Right atrium auricular region (tissue), 2 donors: ENCODE measurements around the gene SLC39A3. TPM values are rescaled to one million over a fixed set of nuclear protein-coding genes. Genes with fewer than 3 reads are reported as not detected.

Experiments used
- DNase-seq: peaks from one replicate; pipeline ENCODE4 v3.0.0-alpha.2; 2019; ENCODE audit warnings: low spot score
- H3K27ac ChIP-seq, 2 donors: fragments of 200-600 bp; sonication (generic); 1 replicate in 1 of 2; 2 replicates in 1 of 2; pipeline ENCODE4 v1.5.1; 2016 to 2019
- H3K27me3 ChIP-seq, 2 donors: fragments of 200-600 bp; sonication (generic); one replicate each; pipeline versions ENCODE4 v1.5.1 to v1.6.0; 2017 to 2019
- H3K36me3 ChIP-seq: fragments of 200-600 bp; sonication (generic); one replicate; pipeline ENCODE4 v1.5.1; 2016
- H3K4me1 ChIP-seq, 2 donors: fragments of 200-600 bp; sonication (generic); one replicate each; pipeline versions ENCODE4 v1.5.1 to v1.6.0; 2017 to 2019
- H3K4me3 ChIP-seq, 2 donors: fragments of 200-600 bp; sonication (generic); 1 replicate in 1 of 2; 2 replicates in 1 of 2; pipeline ENCODE4 v1.5.1; 2017 to 2019; ENCODE audit warnings: mild to moderate bottlenecking in 1 of 2, moderate library complexity in 1 of 2
- H3K9me3 ChIP-seq, 2 donors: fragments of 200-600 bp; sonication (generic); one replicate each; pipeline ENCODE4 v1.5.1; 2019
- CTCF ChIP-seq, 2 donors: fragments of 200-600 bp; sonication (generic); IDR thresholded peaks; one replicate each; pipeline ENCODE4 v1.5.1; 2019; ENCODE audit warnings: antibody characterized with exemption in 2 of 2
- total RNA-seq, 2 donors: library from RNA; depleted of rRNA; stranded (reverse); fragments of >200 nt; gene quantifications; one replicate each; pipeline ENCODE4 v1.1.0, GENCODE V29; 2016

Gene SLC39A3
- 10 to 100 TPM; 22.9 to 38.0 TPM for total RNA-seq

DNA sequence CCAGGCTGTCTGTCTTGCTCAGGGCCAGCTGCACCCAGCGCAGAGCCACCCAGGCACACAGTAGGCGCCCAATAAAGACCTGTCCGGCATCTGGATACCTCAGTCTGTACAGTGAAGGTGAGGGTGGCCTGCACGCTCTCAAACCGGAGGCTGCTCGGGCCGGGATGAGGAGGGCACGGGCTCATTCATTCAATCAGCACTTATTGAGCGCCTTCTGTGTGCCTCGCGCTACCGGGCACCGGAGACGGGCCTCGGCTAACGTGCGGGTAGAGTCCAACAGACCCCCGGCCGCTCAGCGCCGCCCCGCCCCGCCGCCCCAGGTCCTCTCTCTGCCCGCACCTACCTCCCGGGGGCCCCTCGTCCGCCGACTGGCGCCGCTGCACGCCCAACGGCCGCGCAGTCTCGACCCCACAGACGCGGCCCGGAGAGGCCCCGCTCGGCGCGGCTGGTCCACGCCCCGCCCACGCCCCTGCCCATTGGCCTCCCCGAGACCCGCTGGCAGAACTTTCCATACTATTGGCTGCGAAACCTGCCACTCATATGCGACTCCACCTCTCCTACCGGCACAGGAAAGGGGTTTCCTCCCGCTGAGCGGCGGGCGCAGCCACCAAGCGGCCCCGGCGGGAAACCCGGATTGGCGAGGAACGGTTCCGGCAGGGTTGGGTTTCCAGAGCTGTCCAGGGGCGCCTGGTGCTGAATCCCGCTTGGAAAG lies at the start of gene SLC39A3:
SLC39A3 (minus strand) TSS at position 416 of the 712 bp plus-strand sequence. CDS start 2,760 bp downstream, outside the sequence.
- H3K27me3 ChIP-seq = no peaks in the 10 kb centered on the region
- TF ChIP-seq CTCF (IDR thresholded peaks at IDR 0.05) = peak; percentile 20 to 34
- DNase-seq = peak; percentile 97
- peak within 1 kb of the TSS; percentile 63 to 82 for H3K27ac ChIP-seq
- peaks cover 15% of the 10 kb centered on the region for H3K36me3 ChIP-seq
- no peaks in the 10 kb centered on the region for H3K9me3 ChIP-seq
- peak within 1 kb of the TSS; percentile 88 to 98 for H3K4me3 ChIP-seq
- H3K4me1 ChIP-seq = peaks cover 0 to 8% of the 10 kb centered on the region in 2 donors

GRCh38 chr19:2788237-2788636 lies 48.4 kb upstream of the SLC39A3 start:
- H3K36me3 ChIP-seq = peaks cover 10% of the 10 kb centered on the region
- no peak overlapping the region for H3K4me3 ChIP-seq
- no peaks in the 10 kb centered on the region for H3K9me3 ChIP-seq
- H3K27ac ChIP-seq = no peak overlapping the region
- H3K27me3 ChIP-seq = no peaks in the 10 kb centered on the region
- H3K4me1 ChIP-seq = peaks cover 0 to 24% of the 10 kb centered on the region in 2 donors
- no peak for TF ChIP-seq CTCF (IDR thresholded peaks at IDR 0.05)
- DNase-seq = no peak

GRCh38 chr19:2787115-2787514 lies 47.3 kb upstream of the SLC39A3 start:
- H3K4me1 ChIP-seq = peaks cover 0 to 29% of the 10 kb centered on the region in 2 donors
- no peaks in the 10 kb centered on the region for H3K27me3 ChIP-seq
- peaks cover 10% of the 10 kb centered on the region for H3K36me3 ChIP-seq
- no peak overlapping the region for H3K27ac ChIP-seq
- H3K9me3 ChIP-seq = no peaks in the 10 kb centered on the region
- no peak overlapping the region for H3K4me3 ChIP-seq
- no peak for TF ChIP-seq CTCF (IDR thresholded peaks at IDR 0.05)
- no peak for DNase-seq

DNA sequence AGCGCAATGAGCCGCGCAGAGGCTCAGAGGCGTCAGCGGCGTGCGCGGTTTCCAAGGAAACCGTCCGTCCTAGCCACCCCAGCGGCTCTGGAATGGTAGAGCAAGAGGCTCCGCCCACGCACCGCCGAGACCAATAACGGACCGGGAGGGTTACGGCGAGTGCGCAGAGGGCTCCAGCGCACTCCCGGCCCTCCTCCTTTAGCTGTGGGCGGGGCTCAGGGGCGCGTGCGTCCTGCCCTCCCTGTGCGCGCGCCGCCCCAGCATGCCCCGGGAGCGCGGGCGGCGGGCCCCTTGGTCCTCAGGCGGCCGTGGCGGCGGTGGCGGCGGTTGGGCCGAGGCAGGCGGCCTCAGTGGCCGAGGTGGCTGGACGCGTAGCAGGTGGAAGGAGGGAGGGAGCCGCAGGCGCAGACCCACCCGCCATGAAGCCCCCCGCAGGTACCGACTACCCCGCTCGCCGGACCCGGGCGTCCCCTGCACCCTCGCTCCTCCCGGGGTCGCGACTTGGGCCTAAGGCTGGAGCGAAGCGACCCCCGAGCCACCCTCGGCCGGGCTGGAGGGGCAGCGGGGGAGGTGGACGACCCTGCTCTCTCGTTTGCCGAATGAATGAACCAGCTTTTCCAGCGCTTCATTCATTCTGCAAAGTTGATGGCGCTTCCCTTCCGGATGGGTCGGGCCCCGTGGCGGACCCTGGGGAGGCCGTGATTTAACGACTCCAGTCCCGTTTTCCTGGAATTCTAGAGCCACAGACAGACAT lies 45.6 kb upstream of the SLC39A3 start, which contains the start of gene THOP1:
THOP1 (plus strand) TSS at position 260 of the 754 bp plus-strand sequence; CDS start at position 420, 160 bp downstream.
- H3K27ac ChIP-seq = peak within 1 kb of the TSS; percentile 78 to 81
- no peaks in the 10 kb centered on the region for H3K9me3 ChIP-seq

GRCh38 chr19:2783781-2784145 lies 43.9 kb upstream of the SLC39A3 start:
- peaks cover 0 to 61% of the 10 kb centered on the region in 2 donors for H3K4me1 ChIP-seq
- peak overlapping the region; percentile 92 to 99 for H3K27ac ChIP-seq
- H3K36me3 ChIP-seq = no peaks in the 10 kb centered on the region
- TF ChIP-seq CTCF (IDR thresholded peaks at IDR 0.05) = no peak
- peak overlapping the region in 1 of 2 donors; percentile 100 for H3K4me3 ChIP-seq
- no peaks in the 10 kb centered on the region for H3K27me3 ChIP-seq
- H3K9me3 ChIP-seq = no peaks in the 10 kb centered on the region
- DNase-seq = no peak

More for the DNA sequence above, 45.6 kb upstream of the SLC39A3 start, which contains the start of gene THOP1:
- H3K4me1 ChIP-seq = peaks cover 0 to 46% of the 10 kb centered on the region in 2 donors
- peak; percentile 96 for DNase-seq
- TF ChIP-seq CTCF (IDR thresholded peaks at IDR 0.05) = peak in 1 of 2 donors; percentile 21
- H3K36me3 ChIP-seq = peaks cover 2% of the 10 kb centered on the region
- peak within 1 kb of the TSS; percentile 83 to 97 for H3K4me3 ChIP-seq
- H3K27me3 ChIP-seq = no peaks in the 10 kb centered on the region
